CD4-positive, alpha-beta T cell (primary cell): Measurements from ENCODE around the gene ARHGAP26. TPM values are rescaled to one million over a fixed set of nuclear protein-coding genes. Genes with fewer than 3 reads are reported as not detected.

Source experiments
- ATAC-seq: fragments of 200-7000 bp; cut with Tn5 transposase; one replicate; pipeline ENCODE4 v1.10.0; 2022; ENCODE audit warnings: mild to moderate bottlenecking; ENCODE audit not compliant: poor library complexity
- CTCF ChIA-PET: fragments of 350-600 bp; sonication (Branson Sonifier 250); formaldehyde crosslinking; loops from one replicate; lab custom pipeline; 2021; ENCODE audit warnings: antibody characterized with exemption, inconsistent platforms; lab: Charles Lee
- POLR2A ChIA-PET: fragments of 350-600 bp; sonication (Branson Sonifier 250); formaldehyde crosslinking; loops from one replicate; lab custom pipeline; 2021; ENCODE audit warnings: antibody characterized with exemption, inconsistent platforms; lab: Charles Lee
- DNase-seq, 14 experiments: peaks; one replicate each; pipeline ENCODE4 v3.0.0-alpha.2; 2013 to 2020; ENCODE audit warnings: mixed read lengths in 2 of 14
- H3K27ac ChIP-seq, 2 donors: one replicate each; pipeline versions ENCODE4 v1.5.1 to v1.7.0; 2013; ENCODE audit warnings: low read length in 2 of 2, low read depth in 1 of 2, mild to moderate bottlenecking in 1 of 2
- H3K27me3 ChIP-seq, 2 experiments: 1 replicate in 1 of 2; 2 replicates in 1 of 2; pipeline versions ENCODE4 v1.6.1 to v1.7.0; 2013; ENCODE audit warnings: low read length in 2 of 2, control low read depth in 1 of 2, mild to moderate bottlenecking in 1 of 2, moderate library complexity in 1 of 2; ENCODE audit not compliant: insufficient read depth in 2 of 2, control insufficient read depth in 1 of 2
- H3K36me3 ChIP-seq: one replicate; pipeline ENCODE4 v1.6.1; 2013; ENCODE audit warnings: low read length, control low read depth; ENCODE audit not compliant: insufficient read depth
- H3K4me1 ChIP-seq: one replicate; pipeline ENCODE4 v1.6.1; 2013; ENCODE audit warnings: low read length, control low read depth; ENCODE audit not compliant: insufficient read depth
- H3K4me3 ChIP-seq: one replicate; pipeline ENCODE4 v1.5.1; 2013; ENCODE audit warnings: mild to moderate bottlenecking, low read length, moderate library complexity
- H3K9me3 ChIP-seq, 2 experiments: 1 replicate in 1 of 2; 2 replicates in 1 of 2; pipeline versions ENCODE4 v1.6.1 to v1.7.0; 2013; ENCODE audit warnings: low read length in 2 of 2, mild to moderate bottlenecking in 2 of 2, control low read depth in 1 of 2, moderate library complexity in 1 of 2; ENCODE audit not compliant: control insufficient read depth in 1 of 2, insufficient read depth in 1 of 2
- H3K27ac Mint-ChIP-seq: one replicate; pipeline ENCODE4 v1.8.0; 2020; ENCODE audit warnings: mixed read lengths
- H3K27me3 Mint-ChIP-seq: one replicate; pipeline ENCODE4 v1.8.0; 2021; ENCODE audit warnings: mixed read lengths
- H3K36me3 Mint-ChIP-seq: one replicate; pipeline ENCODE4 v1.8.0; 2021; ENCODE audit warnings: low read depth, mixed read lengths
- H3K4me1 Mint-ChIP-seq: one replicate; pipeline ENCODE4 v1.8.0; 2021; ENCODE audit warnings: low read depth, mixed read lengths
- H3K4me3 Mint-ChIP-seq: one replicate; pipeline ENCODE4 v1.8.0; 2020; ENCODE audit warnings: mild to moderate bottlenecking, mixed read lengths
- H3K9me3 Mint-ChIP-seq: one replicate; pipeline ENCODE4 v1.8.0; 2020; ENCODE audit warnings: mixed read lengths
- CTCF ChIP-seq: fragments of 200-600 bp; IDR thresholded peaks from one replicate; pipeline ENCODE4 v1.8.0; 2022; ENCODE audit warnings: antibody characterized with exemption, mild to moderate bottlenecking
- intact Hi-C, 2 experiments: fragments of 100-400 bp; cut with DNase I in 1 of 2; cut with micrococcal nuclease in 1 of 2; formaldehyde crosslinking; loops; one replicate each; pipeline versions ENCODE4 v1.15.1 to v1.9.0; 2023 to 2025; cut with DNase I, micrococcal nuclease
- total RNA-seq, 174 experiments: library from RNA in 2 of 174; stranded (reverse) in 2 of 174; gene quantifications; one replicate each; pipeline ENCODE4 v1.2.3 and lab custom pipeline; 2021 to 2026

Gene ARHGAP26
- total RNA-seq, 2 experiments from 2014 or later: 24.9 to 27.3 TPM

GRCh38 chr5:143013176-143013891 lies 243.2 kb downstream of the ARHGAP26 start:
- Histone ChIP-seq H3K27me3 (no peaks in the 10 kb centered on the region), H3K36me3 (no peaks in the 10 kb centered on the region), H3K4me1 (peaks cover 12% of the 10 kb centered on the region), H3K9me3 (no peaks in the 10 kb centered on the region), H3K27ac (no peak overlapping the region), H3K4me3 (no peak overlapping the region)
- peaks cover 21% of the 10 kb centered on the region for H3K4me1 Mint-ChIP-seq
- POLR2A ChIA-PET: no interaction called here
- H3K27me3 Mint-ChIP-seq: no peaks in the 10 kb centered on the region
- H3K36me3 Mint-ChIP-seq: peaks cover 31% of the 10 kb centered on the region
- intact Hi-C loops: loop anchor here in 1 of 2 experiments (5.0 kb wide), 1 partner anchor 91 kb away; no protein-coding TSS in a partner anchor
- H3K27ac Mint-ChIP-seq: no peak overlapping the region
- H3K9me3 Mint-ChIP-seq: no peaks in the 10 kb centered on the region
- CTCF ChIA-PET: interaction anchor here (1.8 kb wide), 1 partner anchor 11 kb away, joined by 7 read pairs; no protein-coding TSS in a partner anchor
- ATAC-seq (no peak), DNase-seq (no peak)
- TF ChIP-seq CTCF: no peak
- no peak overlapping the region for H3K4me3 Mint-ChIP-seq

GRCh38 chr5:143014017-143014651 lies 244.0 kb downstream of the ARHGAP26 start:
- H3K9me3 Mint-ChIP-seq: no peaks in the 10 kb centered on the region
- H3K36me3 Mint-ChIP-seq: peaks cover 34% of the 10 kb centered on the region
- peaks cover 6% of the 10 kb centered on the region for H3K4me1 ChIP-seq
- no peaks in the 10 kb centered on the region for H3K27me3 Mint-ChIP-seq
- no peak overlapping the region for H3K4me3 ChIP-seq
- DNase-seq: peak in 4 of 14 experiments; percentile 28 to 52 (median 38)
- ChIA-PET CTCF (interaction anchor here (1.8 kb wide), 1 partner anchor 12 kb away, joined by 7 read pairs; no protein-coding TSS in a partner anchor), POLR2A (no interaction called here)
- no peaks in the 10 kb centered on the region for H3K9me3 ChIP-seq
- H3K27me3 ChIP-seq: no peaks in the 10 kb centered on the region
- no peak overlapping the region for H3K4me3 Mint-ChIP-seq
- no peaks in the 10 kb centered on the region for H3K36me3 ChIP-seq
- H3K27ac Mint-ChIP-seq: no peak overlapping the region
- intact Hi-C loops: loop anchor here in 1 of 2 experiments (5.0 kb wide), 1 partner anchor 92 kb away; no protein-coding TSS in a partner anchor
- H3K27ac ChIP-seq: no peak overlapping the region
- peaks cover 13% of the 10 kb centered on the region for H3K4me1 Mint-ChIP-seq
- ATAC-seq: no peak
- TF ChIP-seq CTCF: peak; percentile 17

- H3K4me1 ChIP-seq: no peaks in the 10 kb centered on the region
- Mint-ChIP-seq H3K27me3 (no peaks in the 10 kb centered on the region), H3K4me3 (no peak overlapping the region), H3K4me1 (peaks cover 5% of the 10 kb centered on the region), H3K9me3 (no peaks in the 10 kb centered on the region), H3K27ac (no peak overlapping the region), H3K36me3 (peaks cover 34% of the 10 kb centered on the region)
- ChIA-PET POLR2A (no interaction called here), CTCF (interaction anchor here (0.7 to 0.8 kb wide), 4 partner anchors 14 to 984 kb away, joined by 3 to 4 read pairs (median 3); no protein-coding TSS in a partner anchor)
- peak; percentile 17 for TF ChIP-seq CTCF
- ATAC-seq (peak; percentile 34), DNase-seq (peak in 10 of 14 experiments; percentile 14 to 68 (median 38))
- no peaks in the 10 kb centered on the region for H3K27me3 ChIP-seq
- no peak overlapping the region for H3K27ac ChIP-seq
- H3K4me3 ChIP-seq: no peak overlapping the region
- H3K36me3 ChIP-seq: no peaks in the 10 kb centered on the region
- no peaks in the 10 kb centered on the region for H3K9me3 ChIP-seq
- intact Hi-C loops: loop anchor here (5.0 kb wide), 2 partner anchors 595 to 810 kb away; no protein-coding TSS in a partner anchor
Measured at GRCh38 chr5:143016777-143017516, 246.8 kb downstream of the ARHGAP26 start.
